ENCODE measurements around the gene SLC25A14. TPM values are rescaled to one million over a fixed set of nuclear protein-coding genes. Genes with fewer than 3 reads are reported as not detected.

Gene SLC25A14
- total and polyA plus RNA-seq, 2 experiments from 2014 or later: 8.3 to 14.9 TPM

DNA sequence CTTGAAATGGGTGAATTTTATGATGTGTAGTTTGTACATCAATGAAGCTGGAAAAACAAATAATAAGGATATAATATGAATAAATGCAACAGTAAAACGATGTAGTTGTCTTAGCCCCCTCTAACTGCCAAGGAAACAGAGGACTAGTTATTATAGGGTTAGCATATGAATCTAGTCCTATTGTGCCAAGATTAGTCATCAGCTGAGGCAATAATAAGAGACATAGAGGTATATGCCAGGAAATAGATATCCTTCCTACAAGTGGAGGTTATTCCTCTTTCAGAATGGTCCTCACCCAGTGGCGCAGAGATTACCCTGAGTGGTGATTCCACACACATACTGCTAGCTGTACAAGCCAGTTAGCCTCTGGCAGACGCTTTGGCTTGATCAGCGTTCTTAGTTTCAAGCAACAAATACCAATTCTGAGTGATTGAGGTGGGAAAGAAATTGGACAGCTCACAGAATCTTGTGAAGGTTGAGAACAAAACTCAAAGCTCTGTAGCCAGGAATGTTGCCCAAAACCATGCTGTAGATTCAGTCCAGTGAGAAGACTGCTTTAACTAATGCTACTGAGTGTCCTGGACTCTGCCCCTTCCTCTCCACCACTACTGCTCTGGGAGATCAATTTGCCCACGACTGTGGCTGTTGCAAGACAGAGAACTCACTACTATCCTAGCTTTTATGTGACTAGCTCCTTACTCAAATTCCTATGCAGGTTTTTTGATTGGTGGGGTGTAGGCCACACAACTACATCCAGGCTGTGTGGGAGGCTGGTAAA lies 44.0 kb upstream of the SLC25A14 start (continued):
- TF ChIP-seq, protein P1, sequence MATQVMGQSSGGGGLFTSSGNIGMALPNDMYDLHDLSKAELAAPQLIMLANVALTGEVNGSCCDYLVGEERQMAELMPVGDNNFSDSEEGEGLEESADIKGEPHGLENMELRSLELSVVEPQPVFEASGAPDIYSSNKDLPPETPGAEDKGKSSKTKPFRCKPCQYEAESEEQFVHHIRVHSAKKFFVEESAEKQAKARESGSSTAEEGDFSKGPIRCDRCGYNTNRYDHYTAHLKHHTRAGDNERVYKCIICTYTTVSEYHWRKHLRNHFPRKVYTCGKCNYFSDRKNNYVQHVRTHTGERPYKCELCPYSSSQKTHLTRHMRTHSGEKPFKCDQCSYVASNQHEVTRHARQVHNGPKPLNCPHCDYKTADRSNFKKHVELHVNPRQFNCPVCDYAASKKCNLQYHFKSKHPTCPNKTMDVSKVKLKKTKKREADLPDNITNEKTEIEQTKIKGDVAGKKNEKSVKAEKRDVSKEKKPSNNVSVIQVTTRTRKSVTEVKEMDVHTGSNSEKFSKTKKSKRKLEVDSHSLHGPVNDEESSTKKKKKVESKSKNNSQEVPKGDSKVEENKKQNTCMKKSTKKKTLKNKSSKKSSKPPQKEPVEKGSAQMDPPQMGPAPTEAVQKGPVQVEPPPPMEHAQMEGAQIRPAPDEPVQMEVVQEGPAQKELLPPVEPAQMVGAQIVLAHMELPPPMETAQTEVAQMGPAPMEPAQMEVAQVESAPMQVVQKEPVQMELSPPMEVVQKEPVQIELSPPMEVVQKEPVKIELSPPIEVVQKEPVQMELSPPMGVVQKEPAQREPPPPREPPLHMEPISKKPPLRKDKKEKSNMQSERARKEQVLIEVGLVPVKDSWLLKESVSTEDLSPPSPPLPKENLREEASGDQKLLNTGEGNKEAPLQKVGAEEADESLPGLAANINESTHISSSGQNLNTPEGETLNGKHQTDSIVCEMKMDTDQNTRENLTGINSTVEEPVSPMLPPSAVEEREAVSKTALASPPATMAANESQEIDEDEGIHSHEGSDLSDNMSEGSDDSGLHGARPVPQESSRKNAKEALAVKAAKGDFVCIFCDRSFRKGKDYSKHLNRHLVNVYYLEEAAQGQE (IDR thresholded peaks at IDR 0.05; ENCODE audit: unreplicated experiment): no peak
- TF ChIP-seq ZNF114 (CRISPR knock-in tag; IDR thresholded peaks at IDR 0.05) (no peak), POLR2AphosphoS5 (IDR thresholded peaks at IDR 0.05; ENCODE audit: low read depth) (no peak), STAT1 (IDR thresholded peaks at IDR 0.05; ENCODE audit: unreplicated experiment) (no peak), EZH2 (IDR thresholded peaks at IDR 0.05; ENCODE audit: low read depth, unreplicated experiment) (no peak), ZNF331 (CRISPR knock-in tag; IDR thresholded peaks at IDR 0.05; ENCODE audit: low read depth) (no peak), NANOG (IDR thresholded peaks at IDR 0.05; ENCODE audit: borderline replicate concordance) (no peak)

DNA sequence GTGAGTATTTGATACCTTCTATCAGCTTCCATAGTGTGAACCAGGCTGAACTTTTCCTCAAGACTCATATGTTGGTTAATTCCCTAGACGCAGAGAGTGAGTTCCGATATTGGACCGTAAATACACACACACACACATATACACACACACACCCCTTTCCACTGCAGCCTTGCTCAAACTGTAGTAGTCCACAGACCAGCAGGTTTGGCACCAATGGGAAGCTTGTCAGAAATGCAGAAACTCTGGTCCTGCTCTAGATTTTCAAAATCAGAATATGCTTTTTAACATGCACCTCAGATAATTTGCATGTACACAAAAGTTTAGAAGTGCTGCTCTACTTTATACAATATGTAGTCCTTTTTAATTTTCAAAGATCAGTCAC lies 43.4 kb upstream of the SLC25A14 start:
- H3K27me3 Mint-ChIP-seq (ENCODE audit: insufficient read depth, low read depth, poor library complexity): no peaks in the 10 kb centered on the region
- H3K27ac Mint-ChIP-seq: no peak overlapping the region
- DNase-seq (ENCODE audit: low spot score) (no peak), ATAC-seq (no peak)
- Histone ChIP-seq H3K27me3 (ENCODE audit: insufficient read depth) (no peaks in the 10 kb centered on the region), H3K36me3 (ENCODE audit: insufficient read depth) (no peaks in the 10 kb centered on the region), H3F3A (replicated peaks; ENCODE audit: low read depth) (no peaks in the 10 kb centered on the region), H2AFZ (no peak overlapping the region), H3K4me1 (ENCODE audit: insufficient read depth) (no peaks in the 10 kb centered on the region), H3K27ac (ENCODE audit: low read depth) (no peak overlapping the region), H3K4me2 (no peak overlapping the region), H3K79me2 (replicated peaks; ENCODE audit: insufficient read depth) (no peaks in the 10 kb centered on the region), H4K20me1 (replicated peaks; ENCODE audit: insufficient read depth) (no peaks in the 10 kb centered on the region), H3K9me2 (ENCODE audit: insufficient read depth) (no peaks in the 10 kb centered on the region), H3K4me3 (no peak overlapping the region)
- H3K4me1 Mint-ChIP-seq: no peaks in the 10 kb centered on the region
- TF ChIP-seq ZNF114 (CRISPR knock-in tag; IDR thresholded peaks at IDR 0.05) (no peak), STAT1 (IDR thresholded peaks at IDR 0.05; ENCODE audit: unreplicated experiment) (no peak), POLR2AphosphoS5 (IDR thresholded peaks at IDR 0.05; ENCODE audit: low read depth) (no peak)
- no peak overlapping the region for H3K4me3 Mint-ChIP-seq
- 0 out of 3 replicates have a peak, but pooled peaks cover 5% of the 10 kb centered on the region for H3K36me3 Mint-ChIP-seq (ENCODE audit: low read depth)
- H3K9me3 Mint-ChIP-seq: peaks cover 8% of the 10 kb centered on the region

DNA sequence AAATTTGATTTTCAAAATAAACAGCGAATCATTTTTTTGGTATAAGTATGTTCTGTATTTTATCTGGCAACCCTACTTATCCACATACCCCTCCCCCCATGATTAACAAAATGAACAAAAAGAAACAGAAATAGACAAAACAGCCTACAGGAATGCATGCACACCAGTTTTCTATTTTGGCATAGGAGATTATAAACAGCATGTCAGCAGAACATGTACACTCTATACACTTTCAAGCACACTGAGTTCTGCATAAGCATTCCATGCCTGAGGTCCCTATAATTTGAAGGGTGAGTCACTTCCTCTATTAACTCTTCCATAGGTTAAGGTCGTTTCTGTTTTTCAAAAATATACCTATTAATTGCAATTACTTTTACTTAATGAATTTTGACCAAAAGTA lies 43.0 kb upstream of the SLC25A14 start:
- 0 out of 3 replicates have a peak, but pooled peaks cover under 1% of the 10 kb centered on the region for H3K36me3 Mint-ChIP-seq (ENCODE audit: low read depth)
- no peak overlapping the region for H3K27ac ChIP-seq (ENCODE audit: low read depth)
- DNase-seq (ENCODE audit: low spot score): no peak
- TF ChIP-seq CREB1 (CRISPR knock-in tag; IDR thresholded peaks at IDR 0.05; ENCODE audit: low read depth) (no peak), POLR2AphosphoS5 (IDR thresholded peaks at IDR 0.05; ENCODE audit: low read depth) (no peak), EZH2phosphoT487 (IDR thresholded peaks at IDR 0.05; ENCODE audit: unreplicated experiment) (no peak), STAT1 (IDR thresholded peaks at IDR 0.05; ENCODE audit: unreplicated experiment) (no peak), ZNF114 (CRISPR knock-in tag; IDR thresholded peaks at IDR 0.05) (no peak), ZNF331 (CRISPR knock-in tag; IDR thresholded peaks at IDR 0.05; ENCODE audit: low read depth) (no peak), EZH2 (IDR thresholded peaks at IDR 0.05; ENCODE audit: low read depth, unreplicated experiment) (no peak), JUNB (IDR thresholded peaks at IDR 0.05; ENCODE audit: unreplicated experiment) (no peak), NANOG (IDR thresholded peaks at IDR 0.05; ENCODE audit: borderline replicate concordance) (no peak)
- TF ChIP-seq, protein P2, sequence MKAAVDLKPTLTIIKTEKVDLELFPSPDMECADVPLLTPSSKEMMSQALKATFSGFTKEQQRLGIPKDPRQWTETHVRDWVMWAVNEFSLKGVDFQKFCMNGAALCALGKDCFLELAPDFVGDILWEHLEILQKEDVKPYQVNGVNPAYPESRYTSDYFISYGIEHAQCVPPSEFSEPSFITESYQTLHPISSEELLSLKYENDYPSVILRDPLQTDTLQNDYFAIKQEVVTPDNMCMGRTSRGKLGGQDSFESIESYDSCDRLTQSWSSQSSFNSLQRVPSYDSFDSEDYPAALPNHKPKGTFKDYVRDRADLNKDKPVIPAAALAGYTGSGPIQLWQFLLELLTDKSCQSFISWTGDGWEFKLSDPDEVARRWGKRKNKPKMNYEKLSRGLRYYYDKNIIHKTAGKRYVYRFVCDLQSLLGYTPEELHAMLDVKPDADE (IDR thresholded peaks at IDR 0.05): no peak
- TF ChIP-seq, protein P1 (IDR thresholded peaks at IDR 0.05; ENCODE audit: unreplicated experiment): no peak

More for the DNA sequence above, 43.0 kb upstream of the SLC25A14 start:
- no peaks in the 10 kb centered on the region for H3K27me3 Mint-ChIP-seq (ENCODE audit: insufficient read depth, low read depth, poor library complexity)
- no peak for ATAC-seq
- no peak overlapping the region for H3K4me2 ChIP-seq
- H3K36me3 ChIP-seq (ENCODE audit: insufficient read depth): no peaks in the 10 kb centered on the region
- no peak overlapping the region for H3K4me3 ChIP-seq
- H3K4me1 ChIP-seq (ENCODE audit: insufficient read depth): no peaks in the 10 kb centered on the region
- H4K20me1 ChIP-seq (replicated peaks; ENCODE audit: insufficient read depth): no peaks in the 10 kb centered on the region
- no peak overlapping the region for H3K4me3 Mint-ChIP-seq
- no peaks in the 10 kb centered on the region for H3K79me2 ChIP-seq (replicated peaks; ENCODE audit: insufficient read depth)
- H3F3A ChIP-seq (replicated peaks; ENCODE audit: low read depth): no peaks in the 10 kb centered on the region
- H2AFZ ChIP-seq: no peak overlapping the region
- H3K27me3 ChIP-seq (ENCODE audit: insufficient read depth): no peaks in the 10 kb centered on the region
- peaks cover 3% of the 10 kb centered on the region for H3K9me3 Mint-ChIP-seq
- H3K27ac Mint-ChIP-seq: no peak overlapping the region
- H3K9me2 ChIP-seq (ENCODE audit: insufficient read depth): no peaks in the 10 kb centered on the region
- no peaks in the 10 kb centered on the region for H3K4me1 Mint-ChIP-seq

Data from GM23338 (cell line).